CD14-positive monocyte (primary cell): ENCODE data around the gene FADS3. TPM values are rescaled to one million over a fixed set of nuclear protein-coding genes. Genes with fewer than 3 reads are reported as not detected.

Experiments used
- DNase-seq, 3 donors: peaks; one replicate each; pipeline ENCODE4 v3.0.0-alpha.2; 2011 to 2022
- H2AFZ ChIP-seq: 2 replicates; pipeline ENCODE4 v1.6.0; 2012; ENCODE audit warnings: mild to moderate bottlenecking, low read depth, low read length, inconsistent platforms; ENCODE audit not compliant: insufficient read depth, poor library complexity, severe bottlenecking
- H3K27ac ChIP-seq, 2 donors: 1 replicate in 1 of 2; 2 replicates in 1 of 2; pipeline ENCODE4 v1.5.1; 2012 to 2013; ENCODE audit warnings: low read length in 2 of 2, control low read depth in 1 of 2, inconsistent platforms in 1 of 2, low read depth in 1 of 2, mild to moderate bottlenecking in 1 of 2
- H3K27me3 ChIP-seq, 2 donors: one replicate each; pipeline versions ENCODE4 v1.6.0 to v1.6.1; 2011 to 2013; ENCODE audit warnings: low read length in 2 of 2; ENCODE audit not compliant: control insufficient read depth in 2 of 2, insufficient read depth in 2 of 2
- H3K36me3 ChIP-seq, 2 donors: replicated peaks in 1 of 2; 1 replicate in 1 of 2; 2 replicates in 1 of 2; pipeline versions ENCODE4 v1.5.1 to v1.6.1; 2012 to 2013; ENCODE audit warnings: low read length in 2 of 2, control low read depth in 1 of 2, inconsistent platforms in 1 of 2, mild to moderate bottlenecking in 1 of 2; ENCODE audit not compliant: insufficient read depth in 2 of 2, control insufficient read depth in 1 of 2
- H3K4me1 ChIP-seq, 2 donors: 1 replicate in 1 of 2; 2 replicates in 1 of 2; pipeline versions ENCODE4 v1.5.1 to v1.6.1; 2012 to 2013; ENCODE audit warnings: low read length in 2 of 2, control low read depth in 1 of 2, inconsistent platforms in 1 of 2, mild to moderate bottlenecking in 1 of 2, moderate library complexity in 1 of 2; ENCODE audit not compliant: insufficient read depth in 2 of 2, control insufficient read depth in 1 of 2
- H3K4me2 ChIP-seq: replicated peaks from 2 replicates; pipeline ENCODE3; 2012; ENCODE audit warnings: low read length, moderate library complexity, mild to moderate bottlenecking; ENCODE audit not compliant: poor library complexity, severe bottlenecking; ENCODE audit errors: extremely low read depth
- H3K4me3 ChIP-seq, 3 experiments: fragments of 200-600 bp in 1 of 3; sonication (generic) in 1 of 3; replicated peaks in 1 of 3; 1 replicate in 2 of 3; 2 replicates in 1 of 3; pipeline ENCODE4 v1.5.1; 2011 to 2013; ENCODE audit warnings: low read length in 3 of 3, mild to moderate bottlenecking in 3 of 3, control low read depth in 2 of 3, low read depth in 2 of 3, inconsistent platforms in 1 of 3, moderate library complexity in 1 of 3
- H3K79me2 ChIP-seq: 2 replicates; pipeline ENCODE4 v1.6.0; 2012; ENCODE audit warnings: mild to moderate bottlenecking, control low read depth, inconsistent platforms, low read length, moderate library complexity; ENCODE audit not compliant: insufficient read depth
- H3K9ac ChIP-seq: 2 replicates; pipeline ENCODE4 v1.6.0; 2017; ENCODE audit warnings: low read length, mild to moderate bottlenecking; ENCODE audit not compliant: insufficient read depth, poor library complexity, severe bottlenecking
- H3K9me3 ChIP-seq, 2 donors: replicated peaks in 1 of 2; 1 replicate in 1 of 2; 2 replicates in 1 of 2; pipeline versions ENCODE4 v1.5.1 to v1.6.1; 2012 to 2013; ENCODE audit warnings: low read length in 2 of 2, control low read depth in 1 of 2; ENCODE audit not compliant: control insufficient read depth in 1 of 2, insufficient read depth in 1 of 2
- H4K20me1 ChIP-seq: 2 replicates; pipeline ENCODE4 v1.6.0; 2012; ENCODE audit warnings: mild to moderate bottlenecking, low read length, control low read depth, moderate library complexity; ENCODE audit not compliant: insufficient read depth
- H3K27ac Mint-ChIP-seq, 7 donors: one replicate each; pipeline ENCODE4 v1.8.0; 2020; ENCODE audit warnings: mild to moderate bottlenecking in 7 of 7, mixed read lengths in 7 of 7, moderate library complexity in 6 of 7, inconsistent platforms in 2 of 7
- H3K27me3 Mint-ChIP-seq, 3 donors: one replicate each; pipeline ENCODE4 v1.8.0; 2021 to 2022; ENCODE audit warnings: low read depth in 3 of 3, mild to moderate bottlenecking in 3 of 3, mixed read lengths in 3 of 3, moderate library complexity in 3 of 3, inconsistent platforms in 1 of 3
- H3K36me3 Mint-ChIP-seq, 2 donors: one replicate each; pipeline ENCODE4 v1.8.0; 2020; ENCODE audit warnings: mixed read lengths in 2 of 2, inconsistent platforms in 1 of 2, mild to moderate bottlenecking in 1 of 2
- H3K4me1 Mint-ChIP-seq: one replicate; pipeline ENCODE4 v1.8.0; 2020; ENCODE audit warnings: mild to moderate bottlenecking, mixed read lengths
- H3K4me3 Mint-ChIP-seq, 2 donors: one replicate each; pipeline ENCODE4 v1.8.0; 2020; ENCODE audit warnings: mild to moderate bottlenecking in 2 of 2, mixed read lengths in 2 of 2, moderate library complexity in 1 of 2
- H3K9me3 Mint-ChIP-seq, 7 donors: one replicate each; pipeline ENCODE4 v1.8.0; 2020 to 2022; ENCODE audit warnings: mixed read lengths in 7 of 7, mild to moderate bottlenecking in 6 of 7, moderate library complexity in 6 of 7, inconsistent platforms in 2 of 7
- CTCF ChIP-seq: fragments of 200-600 bp; IDR thresholded peaks from one replicate; pipeline ENCODE4 v1.8.0; 2022; ENCODE audit warnings: antibody characterized with exemption, mild to moderate bottlenecking
- WGBS: methylation state at CpG from one replicate; pipeline ENCODE4 v1.1.5; 2013; ENCODE audit warnings: missing lambda C conversion rate; ENCODE audit not compliant: insufficient coverage; 5-methylcytosine and 5-hydroxymethylcytosine counted together
- intact Hi-C, 2 donors: fragments of 100-400 bp; cut with micrococcal nuclease; formaldehyde crosslinking; loops; one replicate each; pipeline versions ENCODE4 v1.15.0 to v1.15.1; 2023
- polyA plus RNA-seq, 3 donors: library from polyadenylated mRNA; depleted of rRNA in 1 of 3; unstranded in 2 of 3; stranded (reverse) in 1 of 3; fragments of 300-500 nt in 2 of 3; fragments of >200 nt in 1 of 3; fragmentation: Illumina TruSeq in 2 of 3; gene quantifications; 1 replicate in 2 of 3; 2 replicates in 1 of 3; pipeline ENCODE4 v1.2.3, GENCODE V29; 2012 to 2021

The FADS3 gene
- polyA plus RNA-seq, 3 donors, result 2.5 to 6.8 (median 5.8) TPM

GRCh38 chr11:61875698-61876097 is 15.6 kb downstream of the FADS3 start:
- intact Hi-C loops, result no loop called here
- H3K27ac Mint-ChIP-seq, result no peak overlapping the region
- no peak for DNase-seq
- Histone ChIP-seq H3K79me2 (no peaks in the 10 kb centered on the region), H3K4me1 (peaks cover 3 to 5% of the 10 kb centered on the region in 2 donors), H3K4me2 (no peak overlapping the region), H3K27me3 (peaks cover 0 to 10% of the 10 kb centered on the region in 2 donors), H4K20me1 (no peaks in the 10 kb centered on the region), H3K4me3 (no peak overlapping the region), H3K27ac (no peak overlapping the region), H3K9me3 (no peaks in the 10 kb centered on the region), H2AFZ (no peak overlapping the region), H3K36me3 (no peaks in the 10 kb centered on the region), H3K9ac (no peak overlapping the region)
- H3K36me3 Mint-ChIP-seq, result no peaks in the 10 kb centered on the region
- peaks cover 8 to 13% (median 11%) of the 10 kb centered on the region in 3 donors for H3K27me3 Mint-ChIP-seq
- WGBS, result 96% methylated on average over 2 of the region's 14 CpGs
- H3K9me3 Mint-ChIP-seq, result no peaks in the 10 kb centered on the region
- no peak for TF ChIP-seq CTCF
- H3K4me1 Mint-ChIP-seq, result peaks cover 7% of the 10 kb centered on the region
- H3K4me3 Mint-ChIP-seq, result no peak overlapping the region

- no peak overlapping the region for H3K4me3 Mint-ChIP-seq
- peaks cover 0 to 13% of the 10 kb centered on the region in 2 donors for H3K27me3 ChIP-seq
- H3K79me2 ChIP-seq, result no peaks in the 10 kb centered on the region
- H3K27me3 Mint-ChIP-seq, result peaks cover 11 to 20% (median 13%) of the 10 kb centered on the region in 3 donors
- H3K9me3 ChIP-seq, result no peaks in the 10 kb centered on the region
- DNase-seq, result no peak
- 100% methylated on average over 1 of the region's 3 CpGs for WGBS
- TF ChIP-seq CTCF, result no peak
- H3K4me2 ChIP-seq, result no peak overlapping the region
- peaks cover 7% of the 10 kb centered on the region for H3K4me1 Mint-ChIP-seq
- H3K4me3 ChIP-seq, result no peak overlapping the region
- no peaks in the 10 kb centered on the region for H3K9me3 Mint-ChIP-seq
- intact Hi-C loops, result no loop called here
- H3K27ac Mint-ChIP-seq, result no peak overlapping the region
- no peaks in the 10 kb centered on the region for H3K36me3 ChIP-seq
- no peak overlapping the region for H3K27ac ChIP-seq
- H3K9ac ChIP-seq, result no peak overlapping the region
- H2AFZ ChIP-seq, result no peak overlapping the region
- H3K36me3 Mint-ChIP-seq, result no peaks in the 10 kb centered on the region
- H3K4me1 ChIP-seq, result peaks cover 3 to 5% of the 10 kb centered on the region in 2 donors
- H4K20me1 ChIP-seq, result no peaks in the 10 kb centered on the region
Observed at GRCh38 chr11:61874853-61875252, 16.5 kb downstream of the FADS3 start.
